Fibroblast of skin of right biceps (primary cell): Measurements from ENCODE around the gene CHD3.
"Not testable (repeated sequence)": the region's sequence is repeated elsewhere in the genome, so short reads cannot be mapped to it uniquely, and the experiment has no call there.

Experiments
- DNase-seq: peaks from one replicate; pipeline ENCODE4 v3.0.0-alpha.2; 2013

Gene CHD3

GRCh38 chr17:7850701-7851437, 37.7 kb upstream of the CHD3 start:
- DNase-seq: no peak

- DNase-seq: peak; percentile 82
These were observed 36.9 kb upstream of the CHD3 start for GRCh38 chr17:7851438-7852261.

GRCh38 chr17:7852262-7852670, 36.3 kb upstream of the CHD3 start:
- no peak for DNase-seq

GRCh38 chr17:7852919-7853690, 35.5 kb upstream of the CHD3 start:
- no peak for DNase-seq

GRCh38 chr17:7853691-7854038, 34.9 kb upstream of the CHD3 start:
- no peak for DNase-seq

- DNase-seq: no peak
These were observed 34.4 kb upstream of the CHD3 start for GRCh38 chr17:7854078-7854777.

- DNase-seq: no peak
These were observed 33.5 kb upstream of the CHD3 start, which contains the start of gene TMEM88 for GRCh38 chr17:7854851-7855659. TSS of gene TMEM88 (plus strand) at chr17:7855066. CDS start at chr17:7855075, 9 bp downstream.

- DNase-seq: no peak
These were observed 33.0 kb upstream of the CHD3 start for GRCh38 chr17:7855660-7856010.

GRCh38 chr17:7856011-7856810, 32.4 kb upstream of the CHD3 start:
- DNase-seq: peak; percentile 47

- peak; percentile 100 for DNase-seq
These were observed 31.5 kb upstream of the CHD3 start, which contains the start of gene NAA38 for GRCh38 chr17:7856811-7857712. TSS of gene NAA38 (minus strand) at chr17:7857559. CDS start at chr17:7857463, 96 bp downstream.

- peak; percentile 95 for DNase-seq
These were observed 30.7 kb upstream of the CHD3 start, which contains the start of gene CYB5D1 for GRCh38 chr17:7857713-7858521. TSS of gene CYB5D1 (plus strand) at chr17:7858003. CDS start at chr17:7858135, 132 bp downstream.

GRCh38 chr17:7858522-7858810, 30.1 kb upstream of the CHD3 start:
- DNase-seq: peak; percentile 59

GRCh38 chr17:7859028-7859427, 29.6 kb upstream of the CHD3 start:
- DNase-seq: no peak

- DNase-seq: peak; percentile 72
These were observed 25.7 kb upstream of the CHD3 start for GRCh38 chr17:7862692-7863437.

- not testable (repeated sequence) for DNase-seq
These were observed 24.2 kb upstream of the CHD3 start for GRCh38 chr17:7864384-7864783.

GRCh38 chr17:7864995-7865650, 23.5 kb upstream of the CHD3 start:
- no peak for DNase-seq

GRCh38 chr17:7867881-7868329, 20.7 kb upstream of the CHD3 start:
- DNase-seq: no peak

GRCh38 chr17:7873051-7873450, 15.5 kb upstream of the CHD3 start:
- DNase-seq: no peak
